Fibroblast of lung (primary cell): ENCODE measurements around the gene SRGAP2B. TPM values are rescaled to one million over a fixed set of nuclear protein-coding genes. Genes with fewer than 3 reads are reported as not detected.
"Not testable (repeated sequence)": the region's sequence is repeated elsewhere in the genome, so short reads cannot be mapped to it uniquely, and the experiment has no call there.

Experiments used
- DNase-seq, 2 donors: peaks; one replicate each; pipeline versions ENCODE4 v3.0.0 to v3.0.0-alpha.2; 2010; ENCODE audit warnings: low read depth in 2 of 2
- H2AFZ ChIP-seq: 2 replicates; pipeline ENCODE4 v1.5.1; 2012; ENCODE audit warnings: low read length, control low read depth, inconsistent platforms
- H3K27ac ChIP-seq: 2 replicates; pipeline ENCODE4 v1.5.1; 2011; ENCODE audit warnings: low read length, control low read depth; ENCODE audit not compliant: insufficient read depth
- H3K27me3 ChIP-seq: 2 replicates; pipeline ENCODE4 v1.5.1; 2011; ENCODE audit warnings: mild to moderate bottlenecking, low read length; ENCODE audit not compliant: control insufficient read depth, insufficient read depth
- H3K36me3 ChIP-seq: 2 replicates; pipeline ENCODE4 v1.5.1; 2011; ENCODE audit warnings: low read length; ENCODE audit not compliant: control insufficient read depth, insufficient read depth
- H3K4me1 ChIP-seq: 2 replicates; pipeline ENCODE4 v1.5.1; 2011; ENCODE audit warnings: low read length; ENCODE audit not compliant: control insufficient read depth, insufficient read depth; ENCODE audit errors: extremely low read depth
- H3K4me2 ChIP-seq: 2 replicates; pipeline ENCODE4 v1.5.1; 2011; ENCODE audit warnings: low read length, control low read depth; ENCODE audit not compliant: insufficient read depth; ENCODE audit errors: extremely low read depth
- H3K4me3 ChIP-seq, 4 experiments: fragments of 200-600 bp in 1 of 4; sonication (generic) in 1 of 4; replicated peaks in 1 of 4; 2 replicates each; pipeline ENCODE4 v1.5.1; 2011 to 2016; ENCODE audit warnings: low read length in 4 of 4, low read depth in 3 of 4, mild to moderate bottlenecking in 3 of 4, control low read depth in 2 of 4, inconsistent platforms in 1 of 4, mixed read lengths in 1 of 4; ENCODE audit not compliant: insufficient read depth in 1 of 4; ENCODE audit errors: control extremely low read depth in 1 of 4
- H3K79me2 ChIP-seq: 2 replicates; pipeline ENCODE4 v1.5.1; 2012; ENCODE audit warnings: mild to moderate bottlenecking, low read length, inconsistent platforms; ENCODE audit not compliant: control insufficient read depth, insufficient read depth
- H3K9ac ChIP-seq: 2 replicates; pipeline ENCODE4 v1.5.1; 2011; ENCODE audit warnings: mild to moderate bottlenecking, low read length, control low read depth; ENCODE audit not compliant: insufficient read depth
- H3K9me3 ChIP-seq: 2 replicates; pipeline ENCODE4 v1.5.1; 2012; ENCODE audit warnings: low read depth, low read length; ENCODE audit not compliant: control insufficient read depth, insufficient read depth
- H4K20me1 ChIP-seq: 2 replicates; pipeline ENCODE4 v1.5.1; 2011; ENCODE audit warnings: low read length; ENCODE audit not compliant: control insufficient read depth, insufficient read depth; ENCODE audit errors: extremely low read depth
- polyA plus RNA-seq, 2 donors: library from polyadenylated mRNA; depleted of rRNA in 1 of 2; stranded (reverse) in 1 of 2; unstranded in 1 of 2; fragments of >200 nt; gene quantifications; 2 replicates each; pipeline ENCODE4 v1.2.1, GENCODE V29; 2011 to 2012; ENCODE audit warnings: missing spikeins in 1 of 2
- total RNA-seq: library from RNA; depleted of rRNA; stranded (reverse); fragments of >200 nt; gene quantifications from 2 replicates; pipeline ENCODE4 v1.2.1, GENCODE V29; 2014

Gene SRGAP2B
- total and polyA plus RNA-seq, 2 donors (not counting 1 experiment from before 2014, with no cell fraction given), result 24.8 to 32.7 TPM

DNA sequence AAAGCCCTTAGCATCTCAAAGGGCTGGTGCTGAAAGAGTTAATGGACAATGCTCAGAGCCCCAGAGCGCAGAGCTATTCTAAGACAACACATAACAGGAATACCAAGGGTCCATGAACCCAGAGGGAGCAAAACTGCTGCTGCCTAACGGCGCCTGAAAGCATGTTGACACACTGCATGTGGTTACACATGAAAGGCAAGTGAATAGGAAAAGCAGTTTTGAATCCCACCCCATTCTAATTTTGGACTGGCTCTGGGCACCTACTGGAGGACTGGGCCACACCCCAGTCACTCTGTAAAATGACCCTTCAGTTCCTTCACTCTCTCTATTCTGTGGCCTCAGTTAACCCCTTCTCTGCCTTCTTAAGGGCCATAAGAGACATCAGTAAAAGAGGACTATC lies 123.2 kb downstream of the SRGAP2B start:
- not testable (repeated sequence) for H3K4me3 ChIP-seq, H2AFZ ChIP-seq, H3K79me2 ChIP-seq, DNase-seq, H3K4me1 ChIP-seq, H3K4me2 ChIP-seq, H3K9ac ChIP-seq, H3K27ac ChIP-seq, H3K36me3 ChIP-seq, H3K9me3 ChIP-seq, H4K20me1 ChIP-seq, H3K27me3 ChIP-seq

GRCh38 chr1:144966488-144966887 lies 128.6 kb downstream of the SRGAP2B start:
- DNase-seq, H3K4me3 ChIP-seq, H3K79me2 ChIP-seq, H3K27ac ChIP-seq, H3K9me3 ChIP-seq, H4K20me1 ChIP-seq, H3K27me3 ChIP-seq, H2AFZ ChIP-seq, H3K36me3 ChIP-seq, H3K9ac ChIP-seq, H3K4me1 ChIP-seq, H3K4me2 ChIP-seq: not testable (repeated sequence)

DNA sequence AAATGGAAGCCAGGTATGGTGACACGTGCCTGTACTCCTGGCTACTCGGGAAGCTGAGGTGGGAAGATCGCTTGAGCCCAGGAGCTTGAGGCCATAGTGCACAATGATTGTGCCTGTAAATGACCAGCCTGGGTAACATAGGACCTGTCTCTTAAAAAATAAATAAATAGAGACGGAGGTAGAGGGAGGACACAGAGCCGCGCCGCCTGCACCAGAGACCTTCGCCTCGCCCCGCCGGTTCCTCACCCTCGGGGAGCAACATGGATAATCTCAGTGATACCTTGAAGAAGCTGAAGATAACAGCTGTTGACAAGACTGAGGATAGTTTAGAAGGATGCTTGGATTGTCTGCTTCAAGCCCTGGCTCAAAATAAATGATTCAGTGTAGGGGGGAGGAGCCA lies 130.4 kb downstream of the SRGAP2B start:
- not testable (repeated sequence) for H4K20me1 ChIP-seq, H3K4me1 ChIP-seq, H3K27ac ChIP-seq, H3K4me3 ChIP-seq, H3K27me3 ChIP-seq, H3K4me2 ChIP-seq, H3K36me3 ChIP-seq, H3K9ac ChIP-seq, DNase-seq, H3K79me2 ChIP-seq, H3K9me3 ChIP-seq, H2AFZ ChIP-seq

DNA sequence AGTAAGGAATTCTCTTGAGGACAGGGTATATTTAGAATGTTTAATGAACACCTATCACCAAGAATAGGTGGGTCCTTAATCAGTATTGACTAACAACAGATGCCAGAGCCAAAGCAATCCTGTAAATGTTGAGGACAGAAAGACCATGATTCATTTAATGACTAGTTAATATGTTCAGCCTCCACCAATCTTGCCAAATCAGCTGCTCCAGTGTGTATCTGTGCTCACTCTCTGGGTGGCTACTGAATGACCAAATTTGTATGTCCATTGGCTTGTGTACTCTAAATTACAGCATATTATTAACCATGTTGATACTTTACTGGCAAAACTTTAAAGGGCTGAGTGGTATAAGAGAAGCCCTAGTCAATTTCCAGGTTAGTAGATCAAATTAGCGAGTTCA lies 130.9 kb downstream of the SRGAP2B start:
- H3K27me3 ChIP-seq, H3K36me3 ChIP-seq, H3K79me2 ChIP-seq, DNase-seq, H3K4me1 ChIP-seq, H2AFZ ChIP-seq, H4K20me1 ChIP-seq, H3K9ac ChIP-seq, H3K4me3 ChIP-seq, H3K27ac ChIP-seq, H3K4me2 ChIP-seq, H3K9me3 ChIP-seq: not testable (repeated sequence)

GRCh38 chr1:144963571-144963970 lies 131.6 kb downstream of the SRGAP2B start:
- H3K36me3 ChIP-seq, H4K20me1 ChIP-seq, H3K79me2 ChIP-seq, DNase-seq, H3K4me3 ChIP-seq, H3K27me3 ChIP-seq, H3K9me3 ChIP-seq, H3K4me1 ChIP-seq, H3K9ac ChIP-seq, H2AFZ ChIP-seq, H3K4me2 ChIP-seq, H3K27ac ChIP-seq: not testable (repeated sequence)

GRCh38 chr1:144961604-144962583 lies 133.2 kb downstream of the SRGAP2B start:
- not testable (repeated sequence) for H3K9ac ChIP-seq, H3K27me3 ChIP-seq, DNase-seq, H3K36me3 ChIP-seq, H3K27ac ChIP-seq, H4K20me1 ChIP-seq, H2AFZ ChIP-seq, H3K4me3 ChIP-seq, H3K4me1 ChIP-seq, H3K4me2 ChIP-seq, H3K79me2 ChIP-seq, H3K9me3 ChIP-seq
